DMS79 (cell line): ENCODE measurements around the gene COL28A1.
A peak's percentile ranks its signal among the peaks of the same experiment; 100 is the strongest.

Experiments used
- DNase-seq: peaks from one replicate; lab custom pipeline; 2025; lab: John Stamatoyannopoulos, UW

COL28A1 gene

GRCh38 chr7:7535691-7536090 lies at the start of gene COL28A1:
Gene COL28A1, minus strand, starts transcription at chr7:7535873. Its CDS starts 2,998 bp downstream, at chr7:7532875.
- no peak for DNase-seq

GRCh38 chr7:7584653-7585052 lies 49.0 kb upstream of the COL28A1 start:
- no peak for DNase-seq

- no peak for DNase-seq
Observed at GRCh38 chr7:7583731-7584130, 48.1 kb upstream of the COL28A1 start.

GRCh38 chr7:7582596-7582995 lies 46.9 kb upstream of the COL28A1 start:
- DNase-seq: no peak

DNA sequence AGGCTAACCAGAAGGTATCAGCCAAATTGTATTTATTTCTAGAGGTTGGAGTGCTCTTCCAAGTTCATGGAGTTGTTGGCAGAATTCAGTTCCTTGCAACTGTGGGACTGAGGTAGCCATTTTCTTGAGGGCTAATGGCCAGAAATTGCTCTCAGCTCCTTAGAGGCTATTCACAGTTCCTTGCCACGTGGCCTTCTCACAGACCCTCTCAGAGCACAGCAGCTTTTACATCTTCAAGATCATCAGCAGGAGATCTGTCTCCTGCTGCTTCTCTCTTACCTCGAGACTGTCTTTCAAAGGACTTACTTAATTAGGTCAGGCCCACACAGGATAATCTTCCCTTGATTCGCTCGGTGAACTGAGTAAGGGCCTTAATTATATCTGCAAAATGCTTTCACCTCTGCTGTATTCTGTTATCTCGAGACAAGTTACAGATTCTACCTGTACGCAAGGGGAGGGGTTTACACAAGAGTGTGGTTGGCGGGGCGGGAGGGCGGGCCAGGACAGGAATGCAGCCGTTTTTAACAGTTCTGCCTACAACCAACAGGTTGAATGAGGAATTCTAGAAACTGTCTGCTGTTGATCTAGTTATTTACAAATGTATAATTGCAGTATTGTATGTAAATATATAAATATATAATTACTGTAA lies 46.0 kb upstream of the COL28A1 start:
- DNase-seq: no peak

- no peak for DNase-seq
Observed at GRCh38 chr7:7579638-7580037, 44.0 kb upstream of the COL28A1 start.

DNA sequence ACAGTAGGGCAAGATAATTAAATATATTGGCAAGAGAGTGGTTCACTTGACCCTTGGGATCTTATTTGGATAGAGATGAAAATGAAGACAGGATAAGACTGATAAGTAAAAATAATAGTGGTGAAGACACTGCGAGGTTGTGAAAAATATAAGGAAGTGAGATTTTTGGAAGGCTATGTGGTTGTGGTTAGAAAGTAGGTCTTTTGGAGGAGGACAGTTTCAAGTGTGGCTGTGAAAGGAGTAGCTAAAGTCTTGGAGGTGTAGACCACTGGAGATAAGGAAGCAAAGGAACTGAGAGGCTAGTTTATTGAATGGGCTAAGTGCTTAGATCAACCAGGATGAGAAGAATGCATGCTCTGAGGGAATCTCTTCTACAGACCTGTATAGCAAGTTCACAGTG lies 42.2 kb upstream of the COL28A1 start:
- DNase-seq: no peak

DNA sequence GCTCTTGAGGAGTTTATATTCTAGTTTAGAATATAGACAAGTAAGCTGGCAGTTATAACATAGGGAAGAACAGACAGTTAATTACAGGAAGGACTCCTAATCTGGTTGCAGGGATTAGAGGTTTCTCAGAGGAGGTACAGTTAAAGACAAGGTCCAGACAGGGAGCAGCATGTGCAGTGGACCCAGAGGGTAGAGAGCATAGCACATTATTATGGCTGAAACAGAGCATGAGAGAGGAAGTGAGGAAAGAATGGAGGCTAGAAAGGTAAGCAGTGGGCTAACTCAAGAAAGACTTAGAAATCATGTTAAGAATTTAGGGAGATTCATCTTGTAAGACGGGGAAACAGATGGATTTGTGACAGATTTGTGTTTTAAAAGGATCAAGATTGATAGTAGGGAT lies 40.7 kb upstream of the COL28A1 start:
- no peak for DNase-seq

- DNase-seq: no peak
Observed at GRCh38 chr7:7573701-7574100, 38.0 kb upstream of the COL28A1 start.

GRCh38 chr7:7570584-7570983 lies 34.9 kb upstream of the COL28A1 start:
- DNase-seq: no peak

DNA sequence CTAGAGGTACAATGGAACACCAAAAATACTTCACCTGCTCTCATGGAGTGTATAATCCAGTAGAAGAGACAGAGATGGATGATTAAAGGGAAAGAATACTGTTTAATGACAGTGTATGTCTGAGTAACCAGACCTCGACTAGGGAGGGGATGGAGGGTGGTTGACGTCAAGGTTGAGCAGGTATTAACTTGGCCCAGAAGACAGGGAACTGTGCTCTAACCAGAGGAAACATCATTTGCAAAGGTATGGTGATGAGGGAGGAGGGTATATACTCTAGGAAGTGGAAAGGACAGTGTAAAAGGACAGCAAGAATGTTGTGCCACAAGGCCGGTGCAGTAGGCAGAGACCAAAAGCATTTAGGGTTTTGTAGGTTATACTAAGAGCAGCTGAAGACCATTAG lies 33.9 kb upstream of the COL28A1 start:
- DNase-seq: no peak

GRCh38 chr7:7569081-7569527 lies 33.4 kb upstream of the COL28A1 start:
- no peak for DNase-seq

DNA sequence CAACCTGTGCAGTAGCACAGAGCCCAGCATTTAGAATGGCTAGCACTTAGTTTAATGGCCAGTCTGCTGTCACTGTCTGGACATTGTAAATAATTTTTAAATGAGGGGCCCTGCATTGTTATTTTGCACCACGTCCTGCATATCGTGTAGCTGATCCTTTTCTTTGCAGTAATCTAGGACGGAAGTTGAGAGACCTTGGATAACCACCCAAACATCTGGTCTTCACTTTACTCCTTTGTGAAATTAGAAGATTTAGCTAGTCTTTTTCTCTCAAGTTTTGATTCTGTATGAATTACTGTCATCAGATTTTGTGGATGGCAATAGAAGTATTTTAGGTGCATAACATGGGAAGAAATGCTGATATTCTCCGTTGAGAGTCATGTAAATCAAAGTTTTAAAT lies 32.9 kb upstream of the COL28A1 start:
- DNase-seq: no peak

GRCh38 chr7:7567898-7568531 lies 32.3 kb upstream of the COL28A1 start:
- DNase-seq: no peak

GRCh38 chr7:7566651-7567611 lies 31.3 kb upstream of the COL28A1 start, which contains the start of gene MIOS:
Gene MIOS, plus strand, starts transcription at chr7:7566884. Its CDS starts 5,592 bp downstream, at chr7:7572476.
- DNase-seq: peak; percentile 35

DNA sequence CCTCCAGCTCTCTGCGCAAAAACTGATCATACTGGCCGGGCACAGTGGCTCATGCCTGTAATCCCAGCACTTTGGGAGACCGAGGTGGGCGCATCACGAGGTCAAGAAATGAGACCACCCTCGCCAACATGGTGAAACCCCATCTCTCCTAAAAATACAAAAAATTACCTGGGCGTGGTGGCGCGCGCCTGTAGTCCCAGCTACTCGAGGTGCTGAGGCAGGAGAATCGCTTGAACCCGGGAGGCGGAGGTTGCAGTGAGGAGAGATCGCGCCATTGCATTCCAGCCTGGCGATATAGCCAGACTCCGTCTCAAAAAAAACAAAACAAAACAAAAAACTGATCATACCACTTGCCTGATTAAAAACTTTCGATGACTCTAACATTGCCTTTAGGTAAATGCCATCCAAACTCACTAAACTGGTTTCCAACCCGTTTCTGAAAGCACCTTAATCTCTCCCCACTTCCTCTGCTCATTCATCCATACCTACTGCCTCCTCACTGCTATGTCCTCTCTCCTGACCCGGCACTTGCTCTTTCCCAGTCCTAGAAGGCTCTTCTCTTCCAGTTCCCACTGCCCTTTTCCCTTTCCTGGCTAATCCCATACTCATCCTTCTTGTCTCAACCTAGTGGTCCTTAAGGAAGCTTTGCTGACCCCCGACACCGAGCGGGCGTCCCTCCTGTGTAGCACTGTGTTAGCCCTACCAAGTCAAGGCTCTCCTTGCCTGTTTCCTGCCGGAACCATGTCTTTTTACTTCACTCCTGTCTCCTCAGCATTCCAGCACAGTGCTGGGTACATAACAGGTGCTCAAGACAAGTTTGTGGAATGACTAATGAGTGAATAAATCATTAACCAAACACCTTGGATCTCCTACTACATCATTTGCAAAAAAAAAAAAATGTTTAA lies 30.3 kb upstream of the COL28A1 start:
- no peak for DNase-seq

DNA sequence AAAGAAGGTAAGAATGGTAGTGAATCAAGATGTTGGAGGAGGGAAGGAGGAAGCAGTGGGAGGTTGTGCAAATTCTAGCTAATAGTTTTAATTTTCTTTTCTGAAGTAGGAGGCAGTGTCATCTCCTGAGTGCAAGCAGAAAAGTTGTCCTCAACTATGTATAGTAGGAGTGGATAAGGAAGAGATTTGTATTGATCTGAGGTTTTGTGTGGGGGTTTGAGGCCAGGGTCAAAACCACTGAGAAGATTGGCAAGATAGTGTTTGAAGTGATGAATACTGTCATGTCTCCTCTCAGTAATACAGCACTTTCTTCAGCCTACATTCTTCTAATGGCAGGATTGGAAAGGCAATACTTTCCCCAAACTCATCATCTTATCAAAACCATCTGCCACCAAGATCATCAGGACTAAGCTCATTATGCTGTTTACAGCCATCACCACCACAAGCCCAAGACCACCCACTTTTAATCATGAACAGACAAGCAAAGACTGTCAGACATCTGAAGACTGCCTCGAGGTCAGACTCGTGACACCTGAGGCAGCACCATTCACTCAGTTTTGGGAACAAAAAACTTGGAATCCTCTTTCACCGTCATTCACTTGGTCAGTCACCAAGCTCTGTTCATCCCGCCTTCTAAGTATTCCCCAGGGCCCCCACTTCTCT lies 29.5 kb upstream of the COL28A1 start:
- DNase-seq: no peak

GRCh38 chr7:7564323-7564780 lies 28.7 kb upstream of the COL28A1 start:
- DNase-seq: no peak

GRCh38 chr7:7563813-7564212 lies 28.1 kb upstream of the COL28A1 start:
- no peak for DNase-seq

DNA sequence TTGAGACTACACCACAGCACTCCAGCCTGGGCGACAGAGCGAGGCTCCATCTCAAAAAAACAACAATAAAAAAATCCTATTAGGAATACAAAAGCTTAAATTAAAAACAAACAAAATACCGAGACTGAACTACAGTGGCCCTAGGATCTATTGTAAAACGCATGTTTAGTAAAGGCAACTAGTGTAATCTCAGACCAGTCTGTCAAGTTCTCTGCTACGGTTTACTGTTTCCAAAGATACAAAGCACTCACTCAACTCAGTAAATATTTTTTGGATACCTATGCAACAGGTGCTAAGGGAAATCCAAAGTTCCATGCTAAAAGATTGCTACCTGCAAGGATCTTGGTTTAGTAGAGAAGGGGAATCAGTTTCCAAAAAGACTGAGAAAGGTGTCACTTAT lies 27.6 kb upstream of the COL28A1 start:
- no peak for DNase-seq

DNA sequence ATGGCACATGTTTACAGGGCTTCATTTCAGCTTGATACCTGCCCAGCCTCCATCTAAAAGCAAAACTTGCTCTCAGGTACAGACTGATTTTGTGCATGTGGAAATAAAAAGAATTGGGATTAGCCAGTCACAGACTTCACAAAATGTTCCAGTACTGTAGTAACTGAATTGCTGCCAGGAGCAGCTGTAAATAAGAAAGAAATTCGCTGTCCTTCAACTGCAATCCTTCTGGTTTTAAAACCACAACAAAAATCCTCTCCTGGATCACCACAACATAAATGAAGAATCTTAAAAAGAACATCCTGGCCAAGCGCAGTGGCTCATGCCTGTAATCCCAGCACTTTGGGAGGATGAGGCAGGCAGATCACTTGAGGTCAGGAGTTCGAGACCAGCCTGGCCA lies 27.1 kb upstream of the COL28A1 start:
- no peak for DNase-seq
